ENCODE data around the gene KCNK10.

DNA sequence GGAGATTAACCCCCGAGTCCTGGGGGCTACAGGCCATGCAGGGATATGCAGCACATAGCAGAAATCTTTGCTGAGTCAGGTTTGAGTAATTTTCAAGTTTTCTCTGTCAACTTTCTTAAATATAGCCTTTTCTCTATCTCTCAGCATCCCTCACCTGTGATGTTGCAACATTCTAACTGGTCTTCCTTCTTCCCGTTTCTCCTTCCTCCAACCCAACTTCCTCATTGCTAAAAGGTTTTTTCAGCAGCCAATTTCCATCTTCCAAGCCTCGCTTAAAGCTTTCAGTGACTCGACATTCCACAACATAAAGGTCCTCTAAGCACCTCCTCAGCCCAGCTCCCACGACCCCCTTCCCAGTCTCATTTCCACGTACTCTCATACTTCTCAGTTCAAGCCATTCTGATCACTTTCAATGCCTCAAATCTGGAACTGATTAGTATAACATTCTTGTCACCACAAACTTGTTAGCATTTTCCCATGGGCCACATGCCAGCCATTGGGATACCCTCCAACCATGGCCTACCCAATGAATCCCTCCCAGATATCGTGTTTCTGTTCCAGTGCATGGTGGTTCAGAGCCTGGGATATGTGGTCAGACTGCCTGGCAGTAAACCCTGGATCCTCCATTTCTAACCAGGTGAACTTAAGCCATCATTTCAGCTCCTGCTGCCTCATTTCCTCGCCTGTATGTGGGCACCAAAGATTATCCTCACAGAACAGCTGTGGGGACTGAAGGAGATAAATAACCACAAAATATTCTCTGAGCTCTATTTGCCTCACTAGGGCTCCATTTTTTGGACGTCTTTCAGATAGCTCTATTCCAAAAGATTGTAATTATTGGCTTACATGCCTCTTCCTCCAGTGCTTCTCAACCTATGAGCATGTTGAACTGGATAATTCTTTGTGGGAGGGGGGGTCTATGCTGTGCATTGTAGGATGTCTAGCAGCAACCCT, 65.8 kb downstream of the KCNK10 start:
- TF ChIP-seq, protein P1, sequence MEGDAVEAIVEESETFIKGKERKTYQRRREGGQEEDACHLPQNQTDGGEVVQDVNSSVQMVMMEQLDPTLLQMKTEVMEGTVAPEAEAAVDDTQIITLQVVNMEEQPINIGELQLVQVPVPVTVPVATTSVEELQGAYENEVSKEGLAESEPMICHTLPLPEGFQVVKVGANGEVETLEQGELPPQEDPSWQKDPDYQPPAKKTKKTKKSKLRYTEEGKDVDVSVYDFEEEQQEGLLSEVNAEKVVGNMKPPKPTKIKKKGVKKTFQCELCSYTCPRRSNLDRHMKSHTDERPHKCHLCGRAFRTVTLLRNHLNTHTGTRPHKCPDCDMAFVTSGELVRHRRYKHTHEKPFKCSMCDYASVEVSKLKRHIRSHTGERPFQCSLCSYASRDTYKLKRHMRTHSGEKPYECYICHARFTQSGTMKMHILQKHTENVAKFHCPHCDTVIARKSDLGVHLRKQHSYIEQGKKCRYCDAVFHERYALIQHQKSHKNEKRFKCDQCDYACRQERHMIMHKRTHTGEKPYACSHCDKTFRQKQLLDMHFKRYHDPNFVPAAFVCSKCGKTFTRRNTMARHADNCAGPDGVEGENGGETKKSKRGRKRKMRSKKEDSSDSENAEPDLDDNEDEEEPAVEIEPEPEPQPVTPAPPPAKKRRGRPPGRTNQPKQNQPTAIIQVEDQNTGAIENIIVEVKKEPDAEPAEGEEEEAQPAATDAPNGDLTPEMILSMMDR (IDR thresholded peaks at IDR 0.05; ENCODE audit: low read depth, low read length), result no peak
- TF ChIP-seq, protein P2, sequence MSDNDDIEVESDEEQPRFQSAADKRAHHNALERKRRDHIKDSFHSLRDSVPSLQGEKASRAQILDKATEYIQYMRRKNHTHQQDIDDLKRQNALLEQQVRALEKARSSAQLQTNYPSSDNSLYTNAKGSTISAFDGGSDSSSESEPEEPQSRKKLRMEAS (IDR thresholded peaks at IDR 0.05; ENCODE audit: low read depth, low read length), result no peak
